AG09319 (cell line): ENCODE data around the gene AP2M1.

Experiments
- DNase-seq: peaks from one replicate; pipeline ENCODE4 v3.0.0-alpha.2; 2010; ENCODE audit warnings: low read depth; ENCODE audit errors: extremely low read depth
- TF ChIP-seq, protein P1 (sequence below): IDR thresholded peaks from 2 replicates; pipeline ENCODE4 v1.5.1; 2011; ENCODE audit warnings: low read depth, mild to moderate bottlenecking, inconsistent platforms, low read length, moderate library complexity

The AP2M1 gene

DNA sequence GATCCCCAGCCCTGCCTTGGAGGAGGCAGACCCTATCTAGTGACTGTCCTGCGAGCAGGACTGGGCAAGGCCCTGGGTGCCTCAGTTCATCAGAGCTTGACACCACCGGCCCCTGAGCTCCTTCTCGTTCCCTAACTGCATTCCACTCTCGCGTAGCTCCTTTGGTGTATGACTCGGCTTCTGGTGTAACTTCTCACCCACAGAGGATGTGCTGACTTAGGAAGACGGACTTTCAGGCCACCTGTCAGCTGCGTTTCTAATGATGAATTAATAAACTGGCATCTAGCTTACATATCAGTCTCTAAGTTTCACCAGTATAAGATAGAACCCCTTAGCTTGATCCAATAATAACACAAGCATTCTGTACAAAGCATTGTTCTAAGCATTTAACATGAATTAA lies 28.9 kb downstream of the AP2M1 start:
- TF ChIP-seq, protein P1, sequence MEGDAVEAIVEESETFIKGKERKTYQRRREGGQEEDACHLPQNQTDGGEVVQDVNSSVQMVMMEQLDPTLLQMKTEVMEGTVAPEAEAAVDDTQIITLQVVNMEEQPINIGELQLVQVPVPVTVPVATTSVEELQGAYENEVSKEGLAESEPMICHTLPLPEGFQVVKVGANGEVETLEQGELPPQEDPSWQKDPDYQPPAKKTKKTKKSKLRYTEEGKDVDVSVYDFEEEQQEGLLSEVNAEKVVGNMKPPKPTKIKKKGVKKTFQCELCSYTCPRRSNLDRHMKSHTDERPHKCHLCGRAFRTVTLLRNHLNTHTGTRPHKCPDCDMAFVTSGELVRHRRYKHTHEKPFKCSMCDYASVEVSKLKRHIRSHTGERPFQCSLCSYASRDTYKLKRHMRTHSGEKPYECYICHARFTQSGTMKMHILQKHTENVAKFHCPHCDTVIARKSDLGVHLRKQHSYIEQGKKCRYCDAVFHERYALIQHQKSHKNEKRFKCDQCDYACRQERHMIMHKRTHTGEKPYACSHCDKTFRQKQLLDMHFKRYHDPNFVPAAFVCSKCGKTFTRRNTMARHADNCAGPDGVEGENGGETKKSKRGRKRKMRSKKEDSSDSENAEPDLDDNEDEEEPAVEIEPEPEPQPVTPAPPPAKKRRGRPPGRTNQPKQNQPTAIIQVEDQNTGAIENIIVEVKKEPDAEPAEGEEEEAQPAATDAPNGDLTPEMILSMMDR, result no peak
- DNase-seq, result no peak

DNA sequence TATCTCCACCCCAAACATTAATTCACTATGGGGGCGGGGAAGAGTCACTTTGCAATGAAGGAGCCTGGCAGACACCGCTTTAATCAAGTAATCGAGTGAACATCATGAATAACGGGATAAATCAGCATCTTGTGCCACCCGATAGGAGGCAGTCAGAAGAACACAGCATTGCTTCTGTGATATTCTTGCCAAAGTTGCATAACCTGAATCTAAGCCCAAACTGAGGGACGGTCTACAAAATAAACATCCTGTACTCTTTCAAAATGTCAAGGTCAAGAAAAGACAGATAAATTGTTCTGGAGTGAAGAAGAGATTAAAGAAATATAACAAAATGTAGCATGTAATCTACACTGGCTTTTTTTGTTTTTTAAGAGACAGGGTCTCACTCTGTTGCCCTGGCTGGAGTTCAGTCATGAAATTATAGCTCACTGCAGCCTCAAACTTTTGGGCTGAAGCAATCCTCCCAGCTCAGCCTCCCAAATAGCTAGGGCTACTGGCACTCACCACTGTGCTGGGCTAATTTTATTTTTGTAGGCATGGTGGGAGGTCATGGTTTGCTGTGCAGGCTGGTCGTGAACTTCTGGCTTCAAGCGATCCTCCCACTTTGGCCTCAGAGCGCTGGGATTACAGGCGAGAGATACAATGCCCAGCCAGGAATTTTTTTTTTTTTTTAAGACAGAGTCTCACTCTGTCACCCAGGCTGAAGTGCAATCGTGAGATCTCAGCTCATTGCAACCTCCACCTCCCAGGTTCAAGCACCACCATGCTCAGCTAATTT lies 34.7 kb downstream of the AP2M1 start:
- TF ChIP-seq, protein P1, result no peak; the same call in 1 of the 2 replicates
- no peak for DNase-seq

DNA sequence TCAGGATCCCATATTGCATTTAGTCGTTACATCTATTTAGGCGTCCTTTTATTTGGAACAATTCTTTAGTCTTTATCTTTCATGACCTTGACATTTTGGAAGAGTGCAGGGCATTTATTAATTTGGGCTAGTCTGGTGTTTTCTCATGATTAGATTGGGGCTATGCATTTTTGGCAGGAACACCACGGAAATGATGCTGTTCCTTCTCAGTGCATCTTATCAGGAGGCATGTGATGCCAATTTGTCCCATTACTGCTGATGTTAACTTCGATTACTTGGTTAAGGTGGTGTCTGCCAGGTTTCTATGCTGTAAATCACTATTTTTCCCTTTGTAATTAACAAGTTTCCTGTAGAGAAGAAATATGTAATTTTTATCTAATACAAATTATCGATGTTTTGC lies 36.6 kb downstream of the AP2M1 start:
- TF ChIP-seq, protein P1, result no peak
- DNase-seq, result no peak

DNA sequence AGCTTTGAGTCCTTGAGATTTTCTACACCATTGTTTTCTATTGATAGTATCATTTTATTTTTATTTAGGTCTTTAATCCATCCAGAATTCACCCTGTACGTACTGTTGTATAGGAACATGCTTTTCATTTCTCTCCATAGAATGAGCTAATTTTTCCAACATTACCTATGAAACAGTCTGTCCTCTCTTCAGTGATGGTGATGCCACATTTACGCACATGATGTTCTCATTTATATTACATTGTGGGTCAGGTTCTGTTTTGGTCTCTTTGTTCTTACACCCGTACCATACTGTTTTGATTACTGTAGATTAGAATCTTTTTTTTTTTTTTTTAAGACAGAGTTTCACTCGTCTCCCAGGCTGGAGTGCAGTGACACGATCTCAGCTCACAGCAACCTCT lies 37.1 kb downstream of the AP2M1 start:
- TF ChIP-seq, protein P1, result no peak
- DNase-seq, result no peak

DNA sequence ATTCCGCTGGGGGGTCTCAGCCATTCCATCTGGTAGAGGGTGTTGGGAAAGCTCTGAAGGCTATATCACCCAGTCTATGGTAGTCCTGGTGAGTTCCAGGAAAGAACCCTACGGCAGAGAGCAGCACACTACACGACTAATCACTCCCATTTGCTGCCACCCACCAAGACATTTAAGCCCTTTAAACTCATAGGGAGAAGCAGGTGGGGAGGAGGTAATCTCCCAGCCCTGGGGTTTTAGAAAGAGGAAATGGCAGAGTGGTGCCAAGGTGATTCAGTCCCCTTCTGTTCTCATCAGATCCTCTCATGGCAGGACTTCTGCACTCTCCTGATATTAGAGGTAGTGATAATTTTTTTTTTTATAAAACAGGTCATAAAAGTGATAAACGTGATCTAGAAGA lies 44.2 kb downstream of the AP2M1 start:
- TF ChIP-seq, protein P1, result no peak
- DNase-seq, result no peak

DNA sequence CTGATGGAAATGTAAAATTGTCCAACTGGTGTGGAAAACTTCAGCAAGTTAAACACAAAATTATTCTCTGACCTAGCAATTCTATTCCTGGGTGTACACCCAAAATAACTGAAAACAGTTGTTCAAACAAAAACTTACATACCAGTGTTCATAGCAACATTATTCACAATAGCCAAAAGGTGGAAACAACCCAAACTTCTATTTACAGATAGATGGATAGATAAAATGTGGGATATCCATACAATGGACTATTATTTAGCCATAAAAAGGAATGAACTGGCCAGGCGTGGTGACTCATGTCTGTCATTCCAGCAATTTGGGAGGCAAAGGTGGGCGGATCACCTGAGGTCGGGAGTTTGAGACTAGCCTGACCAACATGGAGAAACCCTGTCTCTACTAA lies 47.9 kb downstream of the AP2M1 start:
- no peak for DNase-seq
- TF ChIP-seq, protein P1, result no peak

DNA sequence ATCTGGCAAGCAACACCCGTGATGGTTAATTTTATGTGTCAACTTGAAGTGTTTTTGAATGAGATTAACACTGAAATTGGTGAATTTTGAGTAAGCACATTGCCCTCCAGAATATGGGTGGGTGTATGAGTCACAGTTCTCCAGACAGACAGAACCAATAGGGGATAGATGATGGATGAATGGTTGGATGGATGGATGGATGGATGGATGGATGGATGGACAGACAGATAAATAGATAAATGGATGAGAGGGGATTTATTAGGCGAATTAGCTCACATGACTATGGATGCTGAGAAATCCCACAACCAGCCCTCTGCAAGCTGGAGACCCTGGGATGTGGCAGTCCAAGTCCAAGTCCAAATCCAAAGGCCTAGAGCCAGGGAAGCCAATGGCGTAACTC lies 49.3 kb downstream of the AP2M1 start:
- TF ChIP-seq, protein P1, result no peak

More for the DNA sequence above, 49.3 kb downstream of the AP2M1 start:
- DNase-seq, result no peak
